BLaER1 treated with 17β-estradiol and CSF1 and Interleukin-3, amounts not matched to agents 10 nM and 100 nM (cell line): ENCODE results near the gene DCTN3.

Source experiments
- H3K27ac ChIP-seq, 11 experiments: shearing (Covaris generic); formaldehyde crosslinking; 2 replicates each; pipeline ENCODE4 v1.8.1; 2022
- H3K27me3 ChIP-seq, 11 experiments: shearing (Covaris generic); formaldehyde crosslinking; 2 replicates each; pipeline ENCODE4 v1.8.1; 2022
- H3K36me3 ChIP-seq, 11 experiments: shearing (Covaris generic); formaldehyde crosslinking; 2 replicates each; pipeline ENCODE4 v1.8.1; 2022
- H3K4me1 ChIP-seq, 10 experiments: shearing (Covaris generic); formaldehyde crosslinking; 2 replicates each; pipeline ENCODE4 v1.8.1; 2022
- H3K4me2 ChIP-seq, 11 experiments: shearing (Covaris generic); formaldehyde crosslinking; 2 replicates each; pipeline ENCODE4 v1.8.1; 2022
- H3K4me3 ChIP-seq, 10 experiments: shearing (Covaris generic); formaldehyde crosslinking; 2 replicates each; pipeline ENCODE4 v1.8.1; 2022
- H3K9ac ChIP-seq, 11 experiments: shearing (Covaris generic); formaldehyde crosslinking; 2 replicates each; pipeline ENCODE4 v1.8.1; 2022
- H3K9me3 ChIP-seq, 11 experiments: shearing (Covaris generic); formaldehyde crosslinking; replicated peaks in 1 of 11; 2 replicates each; pipeline ENCODE4 v1.8.1; 2022
- H4K20me1 ChIP-seq, 11 experiments: shearing (Covaris generic); formaldehyde crosslinking; 2 replicates each; pipeline ENCODE4 v1.8.1; 2022
- Cebpa-rat ChIP-seq, 11 experiments: shearing (Covaris generic); IDR thresholded peaks; 2 replicates each; pipeline ENCODE4 v1.8.1; 2022

The DCTN3 gene

GRCh38 chr9:34579104-34579807 lies 41.0 kb downstream of the DCTN3 start:
- Histone ChIP-seq H4K20me1 (peaks cover 0 to 56% (median 20%) of the 10 kb centered on the region in 11 experiments; a peak in 13 of 22 replicates), H3K27ac (no peak overlapping the region), H3K9ac (no peak overlapping the region), H3K4me2 (no peak overlapping the region), H3K4me1 (peaks cover 0 to 5% (median under 1%) of the 10 kb centered on the region in 10 experiments; a peak in 4 of 20 replicates), H3K4me3 (no peak overlapping the region), H3K27me3 (peaks cover 66 to 90% (median 84%) of the 10 kb centered on the region in 11 experiments), H3K9me3 (no peaks in the 10 kb centered on the region), H3K36me3 (no peaks in the 10 kb centered on the region)
- TF ChIP-seq Cebpa-rat (IDR thresholded peaks at IDR 0.05), result no peak

- no peak for TF ChIP-seq Cebpa-rat (IDR thresholded peaks at IDR 0.05)
- peaks cover 66 to 94% (median 85%) of the 10 kb centered on the region in 11 experiments for H3K27me3 ChIP-seq
These were observed 41.8 kb downstream of the DCTN3 start for GRCh38 chr9:34578241-34579103.

DNA sequence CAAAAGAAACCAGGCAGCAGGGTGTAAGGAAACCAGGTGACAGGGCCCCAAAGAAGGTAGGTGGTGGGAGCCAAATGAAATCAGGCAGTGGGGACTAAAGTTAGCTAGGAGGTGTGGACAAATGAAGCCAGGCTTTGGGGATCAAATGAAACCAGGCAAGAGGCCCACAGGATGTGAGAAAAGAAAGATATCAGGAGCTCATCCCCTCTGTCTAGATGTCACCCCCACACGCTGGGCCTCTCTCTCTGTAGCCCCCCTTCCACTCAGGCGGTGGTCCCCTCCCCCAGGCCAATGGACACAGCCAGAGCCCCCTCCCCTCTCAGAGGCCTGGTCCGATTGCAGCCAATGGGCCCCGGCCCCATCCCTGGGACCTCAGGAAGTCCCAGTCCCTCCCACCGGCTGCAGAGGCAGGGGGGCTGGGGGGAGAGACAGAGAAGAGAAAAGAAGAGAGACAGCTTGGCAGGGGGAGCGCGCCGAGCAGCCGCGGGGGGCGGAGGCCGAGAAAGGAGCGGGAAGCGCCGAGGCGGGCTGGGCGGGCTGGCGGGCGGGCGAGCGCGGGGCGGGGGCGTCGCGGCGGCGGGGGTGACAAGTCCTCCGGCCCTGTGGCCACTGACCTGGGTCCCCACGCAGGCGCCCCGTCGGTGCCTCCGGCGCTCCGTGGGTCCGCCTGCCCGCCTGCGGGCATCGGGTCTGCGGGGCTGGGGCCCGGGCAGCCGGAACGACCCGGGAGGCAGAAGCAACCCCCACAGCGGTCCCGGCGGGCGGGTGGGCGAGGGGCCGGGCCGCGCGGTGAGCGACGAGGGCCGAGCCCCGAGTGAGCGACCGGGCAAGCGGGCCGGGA lies 42.7 kb downstream of the DCTN3 start:
- H3K27me3 ChIP-seq, result peaks cover 66 to 93% (median 82%) of the 10 kb centered on the region in 11 experiments

More at GRCh38 chr9:34578241-34579103, 41.8 kb downstream of the DCTN3 start:
- no peak overlapping the region for H3K27ac ChIP-seq
- H3K4me3 ChIP-seq, result no peak overlapping the region
- 0 out of 22 replicates have a peak overlapping the region, but pooled peaks of 1 of the 11 experiments have one; percentile 0 for H3K4me2 ChIP-seq
- H4K20me1 ChIP-seq, result peaks cover 0 to 59% (median 20%) of the 10 kb centered on the region in 11 experiments; a peak in 13 of 22 replicates
- H3K4me1 ChIP-seq, result peaks cover 0 to 5% (median 0%) of the 10 kb centered on the region in 10 experiments; a peak in 3 of 20 replicates
- H3K36me3 ChIP-seq, result no peaks in the 10 kb centered on the region
- no peak overlapping the region for H3K9ac ChIP-seq
- H3K9me3 ChIP-seq, result no peaks in the 10 kb centered on the region

DNA sequence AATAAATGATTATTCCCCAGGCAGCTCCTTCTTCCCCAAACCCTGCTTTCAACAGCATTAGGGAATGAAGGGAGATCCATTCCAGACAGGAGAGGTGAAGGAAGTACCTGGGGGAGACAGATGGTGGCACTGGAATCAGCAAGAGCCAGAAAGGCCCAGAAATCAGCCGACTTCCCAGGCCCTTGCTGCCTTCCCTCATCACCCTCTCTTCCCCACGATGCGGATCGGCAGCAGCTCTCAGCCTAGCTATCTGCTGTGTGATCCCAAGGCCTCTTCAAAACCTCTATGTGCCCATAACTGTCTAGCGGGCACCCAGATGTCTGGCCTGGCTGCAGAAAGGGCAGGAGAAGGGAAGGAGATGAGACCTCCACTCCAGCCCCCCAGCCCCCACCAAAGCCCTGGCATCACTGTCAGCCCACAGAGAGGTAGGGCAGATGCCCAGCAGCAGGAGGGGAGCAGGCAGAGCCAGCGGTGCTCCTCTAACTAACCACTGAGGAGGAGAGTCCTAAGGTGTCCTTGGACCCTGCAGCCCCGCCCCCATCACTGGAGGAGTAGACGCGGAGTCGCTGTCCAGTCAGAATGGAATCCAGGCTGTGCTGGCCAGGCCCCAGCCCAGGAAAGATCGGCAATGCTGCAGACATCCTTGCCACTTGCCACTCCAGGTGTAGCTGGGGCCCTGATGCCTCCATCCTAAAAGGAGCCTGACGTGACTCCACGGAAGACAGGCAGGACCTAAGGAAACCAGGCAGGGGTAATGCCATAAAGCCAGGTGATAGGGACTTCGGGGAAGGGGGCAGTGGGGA lies 43.5 kb downstream of the DCTN3 start:
- H3K4me2 ChIP-seq, result no peak overlapping the region
- H3K27me3 ChIP-seq, result peaks cover 66 to 85% (median 76%) of the 10 kb centered on the region in 11 experiments
- peaks cover 0 to 59% (median 20%) of the 10 kb centered on the region in 11 experiments; a peak in 13 of 22 replicates for H4K20me1 ChIP-seq
- no peak for TF ChIP-seq Cebpa-rat (IDR thresholded peaks at IDR 0.05)
- H3K9me3 ChIP-seq, result no peaks in the 10 kb centered on the region
- no peak overlapping the region for H3K9ac ChIP-seq
- H3K27ac ChIP-seq, result no peak overlapping the region
- H3K4me3 ChIP-seq, result no peak overlapping the region
- H3K36me3 ChIP-seq, result no peaks in the 10 kb centered on the region
- H3K4me1 ChIP-seq, result peaks cover 0 to 7% (median 3%) of the 10 kb centered on the region in 10 experiments; a peak in 7 of 20 replicates

More for the DNA sequence above, 42.7 kb downstream of the DCTN3 start:
- no peak overlapping the region for H3K4me3 ChIP-seq
- no peak overlapping the region for H3K9ac ChIP-seq
- no peak overlapping the region for H3K27ac ChIP-seq
- H3K4me1 ChIP-seq, result peaks cover 0 to 5% (median 0%) of the 10 kb centered on the region in 10 experiments; a peak in 3 of 20 replicates
- no peaks in the 10 kb centered on the region for H3K36me3 ChIP-seq
- peaks cover 0 to 59% (median 20%) of the 10 kb centered on the region in 11 experiments; a peak in 13 of 22 replicates for H4K20me1 ChIP-seq
- H3K4me2 ChIP-seq, result 0 out of 22 replicates have a peak overlapping the region, but pooled peaks of 1 of the 11 experiments have one; percentile 0
- no peaks in the 10 kb centered on the region for H3K9me3 ChIP-seq
- TF ChIP-seq Cebpa-rat (IDR thresholded peaks at IDR 0.05), result no peak

DNA sequence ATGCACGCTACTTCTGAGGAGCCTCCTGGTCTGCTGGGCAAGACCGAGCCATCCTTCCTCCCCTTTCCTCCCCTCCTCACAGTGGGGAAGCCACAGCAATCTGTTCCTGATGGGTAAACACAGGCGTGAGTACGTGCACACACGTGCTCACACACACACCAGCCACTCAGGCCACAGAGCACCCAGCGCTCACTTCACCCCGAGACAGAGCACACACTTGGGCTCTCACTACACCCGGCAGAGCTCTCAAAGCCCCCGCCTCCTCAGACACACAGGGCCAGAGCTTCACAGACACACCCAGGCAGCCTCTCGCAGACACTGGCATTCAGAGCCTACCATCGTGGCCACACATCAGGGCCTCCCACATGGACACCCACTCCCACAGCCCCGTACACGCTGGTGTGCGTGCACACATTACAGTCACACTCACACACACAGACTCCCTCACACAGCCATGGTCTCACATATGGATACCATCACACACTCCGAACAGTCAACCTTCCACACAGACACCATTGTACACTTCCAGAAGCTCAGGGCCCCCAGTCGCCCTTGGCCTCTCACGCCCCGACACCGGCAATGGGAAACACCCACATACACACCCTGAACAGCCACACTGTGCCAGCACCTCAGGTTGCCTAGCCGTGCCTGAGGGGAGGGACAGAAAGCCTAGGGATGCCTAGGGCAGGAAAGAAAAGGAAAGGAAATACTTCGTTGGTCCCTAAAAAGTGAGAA lies 44.3 kb downstream of the DCTN3 start:
- H4K20me1 ChIP-seq, result peaks cover 0 to 59% (median 20%) of the 10 kb centered on the region in 11 experiments; a peak in 13 of 22 replicates
- peak overlapping the region in 1 of 11 experiments; percentile 12; a peak in 1 of 22 replicates for H3K4me2 ChIP-seq
- no peak overlapping the region for H3K27ac ChIP-seq
- peaks cover 62 to 78% (median 69%) of the 10 kb centered on the region in 11 experiments for H3K27me3 ChIP-seq
- H3K4me3 ChIP-seq, result no peak overlapping the region
- H3K36me3 ChIP-seq, result no peaks in the 10 kb centered on the region
- H3K9ac ChIP-seq, result no peak overlapping the region
- TF ChIP-seq Cebpa-rat (IDR thresholded peaks at IDR 0.05), result no peak
- no peaks in the 10 kb centered on the region for H3K9me3 ChIP-seq
- H3K4me1 ChIP-seq, result peaks cover 0 to 13% (median 3%) of the 10 kb centered on the region in 10 experiments; a peak in 7 of 20 replicates

DNA sequence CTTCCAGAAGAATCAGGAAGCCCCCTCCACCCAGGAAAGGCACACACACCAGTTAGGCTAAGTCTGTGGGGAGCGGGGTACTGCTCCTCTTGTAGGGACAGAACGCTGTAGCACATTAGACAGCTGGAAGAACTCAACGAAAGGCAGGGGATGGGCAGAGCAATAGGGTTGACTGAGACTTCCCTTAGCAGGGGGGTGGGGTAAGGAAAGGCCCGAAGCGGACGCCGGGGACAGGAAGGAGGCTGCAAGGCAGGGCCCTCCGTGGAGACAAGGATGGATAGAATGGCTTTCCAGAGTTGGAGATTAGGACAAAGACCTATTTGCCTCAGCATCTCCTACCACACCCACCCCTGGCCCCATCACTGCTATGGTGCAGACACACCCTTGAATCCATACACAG lies 45.1 kb downstream of the DCTN3 start:
- no peak for TF ChIP-seq Cebpa-rat (IDR thresholded peaks at IDR 0.05)
- Histone ChIP-seq H4K20me1 (peaks cover 0 to 51% (median 20%) of the 10 kb centered on the region in 11 experiments; a peak in 13 of 22 replicates), H3K9ac (no peak overlapping the region), H3K9me3 (no peaks in the 10 kb centered on the region), H3K4me3 (no peak overlapping the region), H3K36me3 (no peaks in the 10 kb centered on the region), H3K27ac (no peak overlapping the region), H3K4me1 (peaks cover 0 to 13% (median 3%) of the 10 kb centered on the region in 10 experiments; a peak in 7 of 20 replicates), H3K27me3 (peaks cover 54 to 70% (median 61%) of the 10 kb centered on the region in 11 experiments), H3K4me2 (0 out of 22 replicates have a peak overlapping the region, but pooled peaks of 2 of the 11 experiments have one; percentile 11 to 12)

DNA sequence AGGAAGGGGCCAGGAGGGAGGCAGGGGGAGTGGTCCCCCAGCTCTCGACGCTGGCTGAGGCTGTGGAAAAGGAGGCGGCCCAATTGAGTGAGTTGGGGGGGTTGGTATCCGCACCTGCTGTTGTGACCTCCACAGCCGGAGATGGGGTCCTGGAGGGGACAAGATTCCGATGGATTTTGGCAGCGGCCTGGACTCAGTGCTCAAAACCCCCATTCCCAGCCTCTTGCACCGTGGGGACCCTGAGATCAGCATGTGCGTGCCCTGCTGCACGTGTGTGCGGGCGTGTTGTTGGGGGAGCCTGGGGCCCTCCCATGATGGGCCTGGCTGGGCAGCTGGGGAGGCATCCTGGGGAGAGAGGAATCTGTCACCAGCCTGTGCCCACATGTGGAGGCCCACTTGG lies 45.7 kb downstream of the DCTN3 start:
- Histone ChIP-seq H3K4me3 (no peak overlapping the region), H3K36me3 (no peaks in the 10 kb centered on the region), H3K4me1 (peaks cover 0 to 13% (median 3%) of the 10 kb centered on the region in 10 experiments; a peak in 7 of 20 replicates), H3K9ac (no peak overlapping the region), H3K27ac (no peak overlapping the region), H3K27me3 (peaks cover 47 to 63% (median 54%) of the 10 kb centered on the region in 11 experiments), H3K9me3 (no peaks in the 10 kb centered on the region), H4K20me1 (peaks cover 0 to 44% (median 15%) of the 10 kb centered on the region in 11 experiments; a peak in 12 of 22 replicates), H3K4me2 (0 out of 22 replicates have a peak overlapping the region, but pooled peaks of 1 of the 11 experiments have one; percentile 12)
- no peak for TF ChIP-seq Cebpa-rat (IDR thresholded peaks at IDR 0.05)
